ENCODE data around the gene ZNF853. TPM values are rescaled to one million over a fixed set of nuclear protein-coding genes. Genes with fewer than 3 reads are reported as not detected.
A peak's percentile ranks its signal among the peaks of the same experiment; 100 is the strongest.

ZNF853 gene
- total RNA-seq, 1 experiment from 2014 or later = not detected

DNA sequence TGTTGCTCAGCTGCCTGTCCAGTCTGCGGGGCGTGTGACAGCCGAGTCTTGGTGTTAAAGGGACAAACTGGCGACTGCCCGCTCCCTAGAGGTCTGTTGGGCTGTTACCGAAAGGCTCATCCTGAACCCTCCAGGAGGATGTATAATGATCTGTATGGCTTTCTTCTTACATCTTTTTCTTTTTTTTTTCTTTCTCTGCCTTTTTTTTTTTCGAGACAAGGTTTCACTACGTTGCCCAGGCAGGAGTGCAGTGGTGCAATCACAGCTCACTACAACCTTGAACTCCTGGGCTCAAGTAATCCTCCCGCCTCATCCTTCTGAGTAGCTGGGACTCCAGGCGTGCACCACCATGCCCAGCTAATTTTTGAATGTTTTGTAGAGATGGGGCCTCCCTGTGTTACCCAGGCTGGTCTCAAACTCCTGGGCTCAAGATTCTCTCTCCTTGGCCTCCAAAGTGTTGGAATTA is 24.7 kb upstream of the ZNF853 start:
- ChIA-PET CTCF (interaction anchor here (0.6 to 3.3 kb wide), 11 partner anchors 10 to 740 kb away, joined by 3 to 15 read pairs (median 6); partner anchors contain the start of gene ZDHHC4), POLR2A (interaction anchor here (0.6 to 1.4 kb wide), 8 partner anchors 9 to 1672 kb away, joined by 3 to 5 read pairs (median 4); partner anchors contain the start of genes ZDHHC4 and ZNF316)
- Mint-ChIP-seq H3K9me3 (ENCODE audit: unreplicated experiment) (no peaks in the 10 kb centered on the region), H3K27me3 (ENCODE audit: insufficient read depth, unreplicated experiment) (no peaks in the 10 kb centered on the region), H3K4me3 (ENCODE audit: unreplicated experiment) (peak overlapping the region; percentile 99), H3K27ac (ENCODE audit: low read depth, unreplicated experiment) (peak overlapping the region; percentile 74), H3K36me3 (ENCODE audit: insufficient read depth, unreplicated experiment) (peaks cover 71% of the 10 kb centered on the region), H3K4me1 (ENCODE audit: insufficient read depth, unreplicated experiment) (no peaks in the 10 kb centered on the region)
- TF ChIP-seq, protein P1, sequence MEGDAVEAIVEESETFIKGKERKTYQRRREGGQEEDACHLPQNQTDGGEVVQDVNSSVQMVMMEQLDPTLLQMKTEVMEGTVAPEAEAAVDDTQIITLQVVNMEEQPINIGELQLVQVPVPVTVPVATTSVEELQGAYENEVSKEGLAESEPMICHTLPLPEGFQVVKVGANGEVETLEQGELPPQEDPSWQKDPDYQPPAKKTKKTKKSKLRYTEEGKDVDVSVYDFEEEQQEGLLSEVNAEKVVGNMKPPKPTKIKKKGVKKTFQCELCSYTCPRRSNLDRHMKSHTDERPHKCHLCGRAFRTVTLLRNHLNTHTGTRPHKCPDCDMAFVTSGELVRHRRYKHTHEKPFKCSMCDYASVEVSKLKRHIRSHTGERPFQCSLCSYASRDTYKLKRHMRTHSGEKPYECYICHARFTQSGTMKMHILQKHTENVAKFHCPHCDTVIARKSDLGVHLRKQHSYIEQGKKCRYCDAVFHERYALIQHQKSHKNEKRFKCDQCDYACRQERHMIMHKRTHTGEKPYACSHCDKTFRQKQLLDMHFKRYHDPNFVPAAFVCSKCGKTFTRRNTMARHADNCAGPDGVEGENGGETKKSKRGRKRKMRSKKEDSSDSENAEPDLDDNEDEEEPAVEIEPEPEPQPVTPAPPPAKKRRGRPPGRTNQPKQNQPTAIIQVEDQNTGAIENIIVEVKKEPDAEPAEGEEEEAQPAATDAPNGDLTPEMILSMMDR (IDR thresholded peaks at IDR 0.05; ENCODE audit: unreplicated experiment) = no peak
- no TSS peak for BruUV-seq (replicated peaks)
- DNase-seq (ENCODE audit: unreplicated experiment) = no peak
- intact Hi-C loops (cut with micrococcal nuclease) = loop anchor here (2.0 kb wide), 1 partner anchor 46 kb away; the partner anchor contains the start of gene ZNF316

DNA sequence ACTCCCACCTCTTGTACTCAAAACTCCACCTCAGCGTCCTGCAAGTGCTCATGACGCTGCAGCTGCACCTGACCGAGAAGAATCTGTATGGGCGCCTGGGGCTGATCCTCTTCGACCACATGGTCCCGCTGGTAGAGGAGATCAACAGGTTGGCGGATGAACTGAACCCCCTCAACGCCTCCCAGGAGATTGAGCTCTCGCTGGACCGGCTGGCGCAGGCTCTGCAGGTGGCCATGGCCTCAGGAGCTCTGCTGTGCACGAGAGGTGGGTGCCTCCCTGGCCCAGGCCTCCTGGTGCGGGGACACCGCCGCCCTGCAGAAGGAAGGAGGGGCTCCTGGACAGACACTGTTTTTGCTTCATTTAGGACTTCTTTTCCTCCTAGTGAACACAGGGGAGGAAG is 15.3 kb upstream of the ZNF853 start:
- Mint-ChIP-seq H3K9me3 (ENCODE audit: unreplicated experiment) (no peaks in the 10 kb centered on the region), H3K36me3 (ENCODE audit: insufficient read depth, unreplicated experiment) (peaks cover 76% of the 10 kb centered on the region), H3K4me1 (ENCODE audit: insufficient read depth, unreplicated experiment) (no peaks in the 10 kb centered on the region), H3K27me3 (ENCODE audit: insufficient read depth, unreplicated experiment) (no peaks in the 10 kb centered on the region), H3K27ac (ENCODE audit: low read depth, unreplicated experiment) (no peak overlapping the region), H3K4me3 (ENCODE audit: unreplicated experiment) (no peak overlapping the region)
- CTCF ChIA-PET = interaction anchor here (2.1 kb wide), 1 partner anchor 9 kb away, joined by 6 read pairs; no protein-coding TSS in a partner anchor
- BruUV-seq (replicated peaks) = no TSS peak
- no peak for DNase-seq (ENCODE audit: unreplicated experiment)
- POLR2A ChIA-PET = interaction anchor here (0.8 kb wide), 1 partner anchor 10 kb away, joined by 3 read pairs; the partner anchor contains the start of gene INTS15
- intact Hi-C loops (cut with micrococcal nuclease) = no loop called here
- TF ChIP-seq, protein P1 (IDR thresholded peaks at IDR 0.05; ENCODE audit: unreplicated experiment) = no peak

DNA sequence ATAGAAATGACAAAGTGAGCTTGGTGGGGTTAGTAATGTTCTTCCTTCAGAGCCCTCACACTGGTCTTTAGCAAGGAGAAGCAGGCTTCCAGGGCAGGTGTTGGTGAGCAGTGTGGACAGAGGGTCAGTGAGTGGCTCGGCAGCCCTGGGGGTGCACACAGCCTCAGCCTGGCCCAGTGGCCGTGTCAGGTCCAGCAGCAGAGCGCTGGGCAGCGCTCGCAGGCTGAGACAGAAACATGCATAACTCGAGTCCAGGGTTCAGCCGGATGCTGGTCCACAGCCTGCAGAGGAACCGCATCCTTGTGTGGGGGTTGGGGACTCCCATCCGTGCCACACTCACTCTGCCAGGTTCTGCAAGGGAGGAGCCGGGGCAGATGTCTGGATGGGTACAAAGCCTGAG is 11.0 kb upstream of the ZNF853 start:
- no peaks in the 10 kb centered on the region for H3K4me1 Mint-ChIP-seq (ENCODE audit: insufficient read depth, unreplicated experiment)

DNA sequence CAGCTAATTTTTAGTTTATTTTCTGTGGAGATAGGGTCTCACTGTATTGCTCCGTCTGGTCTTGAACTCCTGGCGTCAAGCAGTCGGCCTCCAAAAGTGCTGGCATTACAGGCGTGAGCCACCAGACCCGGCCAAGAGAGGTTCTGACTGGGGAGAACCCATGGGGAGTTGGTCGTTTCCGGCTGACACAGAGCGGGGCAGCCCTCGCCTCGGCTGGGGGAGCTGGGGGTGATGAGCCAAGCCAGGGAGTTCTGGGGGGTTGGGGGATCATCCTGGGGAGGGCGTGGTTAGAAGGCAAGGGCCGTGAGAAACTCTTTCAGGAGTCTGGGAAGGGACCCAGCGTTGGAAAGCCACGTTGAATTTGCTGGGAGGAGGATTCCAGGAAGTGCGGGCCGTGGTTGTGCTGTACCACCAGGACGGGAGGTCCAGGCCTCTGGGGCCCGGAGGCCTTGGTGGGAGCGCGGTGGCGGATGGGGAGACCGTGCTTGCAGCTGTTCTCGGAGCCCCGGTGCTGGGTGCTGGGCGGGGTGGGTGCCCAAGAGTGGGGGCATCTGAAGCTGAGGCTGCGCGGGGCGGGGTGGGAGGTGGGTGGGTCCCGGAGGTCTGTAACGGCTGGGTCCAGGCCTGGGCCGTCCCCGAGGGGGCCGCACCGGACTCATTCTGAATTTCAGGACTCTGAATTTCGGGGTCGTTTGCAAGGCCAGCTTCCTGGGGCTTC is 8.4 kb upstream of the ZNF853 start:
- BruUV-seq (replicated peaks) = no TSS peak
- DNase-seq (ENCODE audit: unreplicated experiment) = no peak
- H3K9me3 Mint-ChIP-seq (ENCODE audit: unreplicated experiment) = no peaks in the 10 kb centered on the region
- intact Hi-C loops (cut with micrococcal nuclease) = no loop called here
- TF ChIP-seq, protein P1 (IDR thresholded peaks at IDR 0.05; ENCODE audit: unreplicated experiment) = no peak
- no peak overlapping the region for H3K4me3 Mint-ChIP-seq (ENCODE audit: unreplicated experiment)
- ChIA-PET CTCF (no interaction called here), POLR2A (no interaction called here)
- H3K4me1 Mint-ChIP-seq (ENCODE audit: insufficient read depth, unreplicated experiment) = no peaks in the 10 kb centered on the region
- H3K36me3 Mint-ChIP-seq (ENCODE audit: insufficient read depth, unreplicated experiment) = peaks cover 33% of the 10 kb centered on the region
- no peaks in the 10 kb centered on the region for H3K27me3 Mint-ChIP-seq (ENCODE audit: insufficient read depth, unreplicated experiment)
- H3K27ac Mint-ChIP-seq (ENCODE audit: low read depth, unreplicated experiment) = no peak overlapping the region

More for the DNA sequence above, 11.0 kb upstream of the ZNF853 start:
- intact Hi-C loops (cut with micrococcal nuclease) = no loop called here
- no peak for DNase-seq (ENCODE audit: unreplicated experiment)
- BruUV-seq (replicated peaks) = no TSS peak
- ChIA-PET POLR2A (no interaction called here), CTCF (interaction anchor here (0.7 to 1.6 kb wide), 2 partner anchors 15 to 161 kb away, joined by 3 read pairs; partner anchors contain the start of gene INTS15)
- TF ChIP-seq, protein P1 (IDR thresholded peaks at IDR 0.05; ENCODE audit: unreplicated experiment) = no peak
- Mint-ChIP-seq H3K4me3 (ENCODE audit: unreplicated experiment) (no peak overlapping the region), H3K9me3 (ENCODE audit: unreplicated experiment) (no peaks in the 10 kb centered on the region), H3K36me3 (ENCODE audit: insufficient read depth, unreplicated experiment) (peaks cover 50% of the 10 kb centered on the region), H3K27me3 (ENCODE audit: insufficient read depth, unreplicated experiment) (no peaks in the 10 kb centered on the region), H3K27ac (ENCODE audit: low read depth, unreplicated experiment) (no peak overlapping the region)
